ENCODE measurements around the gene CD99. TPM values are rescaled to one million over a fixed set of nuclear protein-coding genes. Genes with fewer than 3 reads are reported as not detected.

CD99 gene
- total and polyA plus RNA-seq, 9 of the 15 experiments (the other 6 are each of a cell fraction or from before 2014, with no cell fraction given): 5.0 to 55.3 (median 34.5) TPM

DNA sequence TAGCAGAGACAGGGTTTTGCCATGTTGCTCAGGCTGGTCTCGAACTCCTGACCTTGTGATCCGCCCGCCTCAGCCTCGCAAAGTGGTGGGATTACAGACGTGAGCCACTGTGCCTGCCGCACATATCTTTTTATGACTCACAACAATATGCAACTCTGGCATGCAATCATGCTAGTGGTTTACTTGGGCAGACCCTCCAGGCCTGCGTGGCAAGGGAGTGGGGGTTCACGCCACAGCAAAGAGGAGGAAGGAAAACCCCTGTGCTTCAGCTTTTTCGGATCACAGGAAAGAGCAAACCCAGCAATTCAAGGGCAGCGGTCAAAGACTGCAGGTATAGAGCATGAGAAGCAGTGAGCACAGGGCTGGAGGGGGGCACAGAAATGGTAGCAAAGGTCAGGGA lies 48.3 kb upstream of the CD99 start:
- Histone ChIP-seq H2AFZ (ENCODE audit: low read depth, low read length) (no peak overlapping the region), H3K27ac (ENCODE audit: extremely low read depth, low read depth, low read length) (no peak overlapping the region), H3K9me1 (ENCODE audit: control insufficient read depth, insufficient read depth, low read length) (no peaks in the 10 kb centered on the region), H3K79me2 (ENCODE audit: control insufficient read depth, insufficient read depth, low read length) (no peaks in the 10 kb centered on the region), H3K9ac (ENCODE audit: insufficient read depth in 1 of 2, low read depth in 2 of 2, low read length in 2 of 2) (no peak overlapping the region), H3K36me3 (ENCODE audit: control insufficient read depth, insufficient read depth, low read length) (0 out of 3 replicates have a peak, but pooled peaks cover 3% of the 10 kb centered on the region), H4K20me1 (replicated peaks; ENCODE audit: control insufficient read depth, insufficient read depth, low read length) (no peaks in the 10 kb centered on the region), H3K4me2 (ENCODE audit: insufficient read depth, low read length) (no peak overlapping the region), H3K27me3 (ENCODE audit: control insufficient read depth in 2 of 2, insufficient read depth in 2 of 2, low read length in 2 of 2) (no peaks in the 10 kb centered on the region), H3K4me1 (replicated peaks in 1 of 2; ENCODE audit: control insufficient read depth in 2 of 2, insufficient read depth in 2 of 2, low read length in 2 of 2) (no peaks in the 10 kb centered on the region), H3K9me3 (replicated peaks; ENCODE audit: control insufficient read depth, insufficient read depth, low read depth, low read length) (no peaks in the 10 kb centered on the region), H3K4me3 (no peak overlapping the region)
- in situ Hi-C loops (cut with MboI): no loop called here
- intact Hi-C loops (cut with micrococcal nuclease): no loop called here
- FAIRE-seq (no peak), ATAC-seq (no peak), DNase-seq (ENCODE audit: extremely low read depth in 1 of 4, low spot score in 3 of 4) (no peak)
- WGBS (ENCODE audit: insufficient coverage, low coverage, missing lambda C conversion rate): 51% methylated on average over 4 of the region's 10 CpGs
- POLR2A ChIA-PET: no interaction called here
- CTCF ChIA-PET (ENCODE audit: low intra/inter-chr PET ratio): no interaction called here
- no TSS peak for BruUV-seq (replicated peaks)
- no peak for TF ChIP-seq ZEB2 (IDR thresholded peaks at IDR 0.05)
- no peak for TF ChIP-seq HMG20A (CRISPR knock-in tag; conservative IDR thresholded peaks at IDR 0.05)
- TF ChIP-seq, protein P1, sequence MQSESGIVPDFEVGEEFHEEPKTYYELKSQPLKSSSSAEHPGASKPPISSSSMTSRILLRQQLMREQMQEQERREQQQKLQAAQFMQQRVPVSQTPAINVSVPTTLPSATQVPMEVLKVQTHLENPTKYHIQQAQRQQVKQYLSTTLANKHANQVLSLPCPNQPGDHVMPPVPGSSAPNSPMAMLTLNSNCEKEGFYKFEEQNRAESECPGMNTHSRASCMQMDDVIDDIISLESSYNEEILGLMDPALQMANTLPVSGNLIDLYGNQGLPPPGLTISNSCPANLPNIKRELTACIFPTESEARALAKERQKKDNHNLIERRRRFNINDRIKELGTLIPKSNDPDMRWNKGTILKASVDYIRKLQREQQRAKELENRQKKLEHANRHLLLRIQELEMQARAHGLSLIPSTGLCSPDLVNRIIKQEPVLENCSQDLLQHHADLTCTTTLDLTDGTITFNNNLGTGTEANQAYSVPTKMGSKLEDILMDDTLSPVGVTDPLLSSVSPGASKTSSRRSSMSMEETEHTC (IDR thresholded peaks at IDR 0.05): no peak
- no peak for TF ChIP-seq SRSF3 (IDR thresholded peaks at IDR 0.05; ENCODE audit: insufficient read depth, low read length)
- no peak for TF ChIP-seq TEAD2 (tag; IDR thresholded peaks at IDR 0.05)
- no peak for TF ChIP-seq ZNF311 (CRISPR knock-in tag; IDR thresholded peaks at IDR 0.05)
- TF ChIP-seq, protein P2, sequence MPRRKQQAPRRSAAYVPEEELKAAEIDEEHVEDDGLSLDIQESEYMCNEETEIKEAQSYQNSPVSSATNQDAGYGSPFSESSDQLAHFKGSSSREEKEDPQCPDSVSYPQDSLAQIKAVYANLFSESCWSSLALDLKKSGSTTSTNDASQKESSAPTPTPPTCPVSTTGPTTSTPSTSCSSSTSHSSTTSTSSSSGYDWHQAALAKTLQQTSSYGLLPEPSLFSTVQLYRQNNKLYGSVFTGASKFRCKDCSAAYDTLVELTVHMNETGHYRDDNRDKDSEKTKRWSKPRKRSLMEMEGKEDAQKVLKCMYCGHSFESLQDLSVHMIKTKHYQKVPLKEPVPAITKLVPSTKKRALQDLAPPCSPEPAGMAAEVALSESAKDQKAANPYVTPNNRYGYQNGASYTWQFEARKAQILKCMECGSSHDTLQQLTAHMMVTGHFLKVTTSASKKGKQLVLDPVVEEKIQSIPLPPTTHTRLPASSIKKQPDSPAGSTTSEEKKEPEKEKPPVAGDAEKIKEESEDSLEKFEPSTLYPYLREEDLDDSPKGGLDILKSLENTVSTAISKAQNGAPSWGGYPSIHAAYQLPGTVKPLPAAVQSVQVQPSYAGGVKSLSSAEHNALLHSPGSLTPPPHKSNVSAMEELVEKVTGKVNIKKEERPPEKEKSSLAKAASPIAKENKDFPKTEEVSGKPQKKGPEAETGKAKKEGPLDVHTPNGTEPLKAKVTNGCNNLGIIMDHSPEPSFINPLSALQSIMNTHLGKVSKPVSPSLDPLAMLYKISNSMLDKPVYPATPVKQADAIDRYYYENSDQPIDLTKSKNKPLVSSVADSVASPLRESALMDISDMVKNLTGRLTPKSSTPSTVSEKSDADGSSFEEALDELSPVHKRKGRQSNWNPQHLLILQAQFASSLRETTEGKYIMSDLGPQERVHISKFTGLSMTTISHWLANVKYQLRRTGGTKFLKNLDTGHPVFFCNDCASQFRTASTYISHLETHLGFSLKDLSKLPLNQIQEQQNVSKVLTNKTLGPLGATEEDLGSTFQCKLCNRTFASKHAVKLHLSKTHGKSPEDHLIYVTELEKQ (CRISPR knock-in tag; IDR thresholded peaks at IDR 0.05): no peak
- TF ChIP-seq TAF1 (IDR thresholded peaks at IDR 0.05; ENCODE audit: control insufficient read depth, extremely low read depth, insufficient read depth, low read length, severe bottlenecking): no peak
- TF ChIP-seq EZH2 (IDR thresholded peaks at IDR 0.05; ENCODE audit: borderline replicate concordance, low read depth, low read length): no peak
- no peak for TF ChIP-seq CBX2 (IDR thresholded peaks at IDR 0.05; ENCODE audit: insufficient read depth, low read length, poor library complexity, severe bottlenecking)
- TF ChIP-seq, protein P3, sequence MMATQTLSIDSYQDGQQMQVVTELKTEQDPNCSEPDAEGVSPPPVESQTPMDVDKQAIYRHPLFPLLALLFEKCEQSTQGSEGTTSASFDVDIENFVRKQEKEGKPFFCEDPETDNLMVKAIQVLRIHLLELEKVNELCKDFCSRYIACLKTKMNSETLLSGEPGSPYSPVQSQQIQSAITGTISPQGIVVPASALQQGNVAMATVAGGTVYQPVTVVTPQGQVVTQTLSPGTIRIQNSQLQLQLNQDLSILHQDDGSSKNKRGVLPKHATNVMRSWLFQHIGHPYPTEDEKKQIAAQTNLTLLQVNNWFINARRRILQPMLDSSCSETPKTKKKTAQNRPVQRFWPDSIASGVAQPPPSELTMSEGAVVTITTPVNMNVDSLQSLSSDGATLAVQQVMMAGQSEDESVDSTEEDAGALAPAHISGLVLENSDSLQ (IDR thresholded peaks at IDR 0.05): no peak
- TF ChIP-seq, protein P4, sequence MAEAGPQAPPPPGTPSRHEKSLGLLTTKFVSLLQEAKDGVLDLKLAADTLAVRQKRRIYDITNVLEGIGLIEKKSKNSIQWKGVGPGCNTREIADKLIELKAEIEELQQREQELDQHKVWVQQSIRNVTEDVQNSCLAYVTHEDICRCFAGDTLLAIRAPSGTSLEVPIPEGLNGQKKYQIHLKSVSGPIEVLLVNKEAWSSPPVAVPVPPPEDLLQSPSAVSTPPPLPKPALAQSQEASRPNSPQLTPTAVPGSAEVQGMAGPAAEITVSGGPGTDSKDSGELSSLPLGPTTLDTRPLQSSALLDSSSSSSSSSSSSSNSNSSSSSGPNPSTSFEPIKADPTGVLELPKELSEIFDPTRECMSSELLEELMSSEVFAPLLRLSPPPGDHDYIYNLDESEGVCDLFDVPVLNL (CRISPR knock-in tag; IDR thresholded peaks at IDR 0.05; ENCODE audit: low read depth): no peak
- TF ChIP-seq UBTF (IDR thresholded peaks at IDR 0.05; ENCODE audit: borderline replicate concordance in 1 of 2, low read depth in 2 of 2, low read length in 2 of 2): no peak
